Suprapubic skin (tissue), 4 donors: ENCODE results near the gene RAB8A. TPM values are rescaled to one million over a fixed set of nuclear protein-coding genes. Genes with fewer than 3 reads are reported as not detected.

Source experiments
- DNase-seq, 2 donors: peaks; one replicate each; pipeline ENCODE4 v3.0.0-alpha.2; 2019; ENCODE audit warnings: low spot score in 2 of 2
- H3K27ac ChIP-seq: fragments of 200-600 bp; sonication (generic); one replicate; pipeline ENCODE4 v1.5.1; 2019
- H3K27me3 ChIP-seq: fragments of 200-600 bp; sonication (generic); one replicate; pipeline ENCODE4 v1.5.1; 2019
- H3K36me3 ChIP-seq: fragments of 200-600 bp; sonication (generic); one replicate; pipeline ENCODE4 v1.5.1; 2019
- H3K4me1 ChIP-seq: fragments of 200-600 bp; sonication (generic); one replicate; pipeline ENCODE4 v1.5.1; 2019
- H3K4me3 ChIP-seq: fragments of 200-600 bp; sonication (generic); one replicate; pipeline ENCODE4 v1.5.1; 2019; ENCODE audit warnings: mild to moderate bottlenecking
- H3K9me3 ChIP-seq: fragments of 200-600 bp; sonication (generic); one replicate; pipeline ENCODE4 v1.5.1; 2019
- EP300 ChIP-seq: sonication (generic); formaldehyde crosslinking; IDR thresholded peaks from one replicate; pipeline ENCODE4 v1.6.1; 2017; ENCODE audit warnings: antibody characterized with exemption
- POLR2A ChIP-seq, 2 donors: fragments of 450-650 bp; IDR thresholded peaks; one replicate each; pipeline ENCODE4 v1.6.1; 2017; ENCODE audit warnings: antibody characterized with exemption in 2 of 2, mild to moderate bottlenecking in 2 of 2, moderate library complexity in 2 of 2
- POLR2AphosphoS5 ChIP-seq, 3 donors: sonication (generic); formaldehyde crosslinking; IDR thresholded peaks; one replicate each; pipeline ENCODE4 v1.6.1; 2017; ENCODE audit warnings: antibody characterized with exemption in 3 of 3
- WGBS: methylation state at CpG from one replicate; pipeline ENCODE4 v1.1.5; 2018; 5-methylcytosine and 5-hydroxymethylcytosine counted together
- total RNA-seq, 4 donors: library from RNA; depleted of rRNA; stranded (reverse); fragments of >200 nt; gene quantifications; one replicate each; pipeline ENCODE4 v1.1.0, GENCODE V29; 2016
- TF ChIP-seq, protein P1 (sequence below), 2 donors: fragments of 200-600 bp in 1 of 2; fragments of 450-650 bp in 1 of 2; sonication (generic) in 1 of 2; IDR thresholded peaks; one replicate each; pipeline ENCODE4 v1.5.1; 2016 to 2019; ENCODE audit warnings: antibody characterized with exemption in 2 of 2, mild to moderate bottlenecking in 1 of 2, moderate library complexity in 1 of 2

RAB8A gene
- total RNA-seq, 4 donors from 2014 or later = 48.9 to 61.9 (median 58.5) TPM

- 23% methylated on average over 4 of the region's 4 CpGs for WGBS
- TF ChIP-seq, protein P1, sequence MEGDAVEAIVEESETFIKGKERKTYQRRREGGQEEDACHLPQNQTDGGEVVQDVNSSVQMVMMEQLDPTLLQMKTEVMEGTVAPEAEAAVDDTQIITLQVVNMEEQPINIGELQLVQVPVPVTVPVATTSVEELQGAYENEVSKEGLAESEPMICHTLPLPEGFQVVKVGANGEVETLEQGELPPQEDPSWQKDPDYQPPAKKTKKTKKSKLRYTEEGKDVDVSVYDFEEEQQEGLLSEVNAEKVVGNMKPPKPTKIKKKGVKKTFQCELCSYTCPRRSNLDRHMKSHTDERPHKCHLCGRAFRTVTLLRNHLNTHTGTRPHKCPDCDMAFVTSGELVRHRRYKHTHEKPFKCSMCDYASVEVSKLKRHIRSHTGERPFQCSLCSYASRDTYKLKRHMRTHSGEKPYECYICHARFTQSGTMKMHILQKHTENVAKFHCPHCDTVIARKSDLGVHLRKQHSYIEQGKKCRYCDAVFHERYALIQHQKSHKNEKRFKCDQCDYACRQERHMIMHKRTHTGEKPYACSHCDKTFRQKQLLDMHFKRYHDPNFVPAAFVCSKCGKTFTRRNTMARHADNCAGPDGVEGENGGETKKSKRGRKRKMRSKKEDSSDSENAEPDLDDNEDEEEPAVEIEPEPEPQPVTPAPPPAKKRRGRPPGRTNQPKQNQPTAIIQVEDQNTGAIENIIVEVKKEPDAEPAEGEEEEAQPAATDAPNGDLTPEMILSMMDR (IDR thresholded peaks at IDR 0.05) = no peak
- TF ChIP-seq EP300 (no peak), POLR2AphosphoS5 (IDR thresholded peaks at IDR 0.05) (no peak), POLR2A (IDR thresholded peaks at IDR 0.05) (no peak)
- peaks cover 6% of the 10 kb centered on the region for H3K4me1 ChIP-seq
- no peaks in the 10 kb centered on the region for H3K9me3 ChIP-seq
- no peak for DNase-seq
- H3K27me3 ChIP-seq = no peaks in the 10 kb centered on the region
- no peak overlapping the region for H3K27ac ChIP-seq
- no peaks in the 10 kb centered on the region for H3K36me3 ChIP-seq
- H3K4me3 ChIP-seq = no peak overlapping the region
Observed at GRCh38 chr19:16180611-16181010, 68.9 kb downstream of the RAB8A start.

Other genes with a start within 250 kb of the RAB8A start
- 10 to 100 TPM in 1 of 4 donors, 1 to 10 TPM in 3; 1.2 to 13.7 (median 3.3) TPM for gene CYP4F2, start 213.8 kb upstream of the RAB8A start, total RNA-seq
- 1 to 10 TPM in 1 of 4 donors, under 1 TPM in 3; 0.19 to 1.3 (median 0.72) TPM for gene CYP4F11, start 177.4 kb upstream of the RAB8A start, total RNA-seq
- gene OR10H4, start 162.9 kb upstream of the RAB8A start, total RNA-seq = not detected
- gene TPM4, start 35.4 kb upstream of the RAB8A start, total RNA-seq = 100 to 1,000 TPM; 195 to 224 (median 205) TPM
- 1 to 10 TPM in 1 of 4 donors, under 1 TPM in 1, not detected in 2; 0.23 to 1.4 TPM for gene HSH2D, start 31.8 kb downstream of the RAB8A start, total RNA-seq
- not detected for gene CIB3, start 61.6 kb downstream of the RAB8A start, total RNA-seq
- gene FAM32A, start 73.5 kb downstream of the RAB8A start, total RNA-seq = 100 to 1,000 TPM in 1 of 4 donors, 10 to 100 TPM in 3; 64.2 to 102 (median 81.2) TPM
- gene AP1M1, start 86.0 kb downstream of the RAB8A start, total RNA-seq = 10 to 100 TPM; 37.2 to 61.2 (median 45.0) TPM
- 10 to 100 TPM; 27.0 to 41.1 (median 36.9) TPM for gene KLF2, start 212.9 kb downstream of the RAB8A start, total RNA-seq